Gastrocnemius medialis (tissue), 4 donors: ENCODE results near the gene IFRD2. TPM values are rescaled to one million over a fixed set of nuclear protein-coding genes. Genes with fewer than 3 reads are reported as not detected.

ENCODE experiments used
- ATAC-seq, 2 donors: fragments of 150-250 bp; one replicate each; pipeline ENCODE4 v1.9.1; 2016
- DNase-seq, 2 donors: peaks; one replicate each; pipeline ENCODE4 v3.0.0-alpha.2; 2019
- H3K27ac ChIP-seq, 4 donors: fragments of 200-600 bp; sonication (generic); 1 replicate in 1 of 4; 2 replicates in 3 of 4; pipeline ENCODE4 v1.5.1; 2016 to 2018; ENCODE audit warnings: mild to moderate bottlenecking in 2 of 4, moderate library complexity in 1 of 4
- H3K27me3 ChIP-seq, 3 donors: fragments of 200-600 bp; sonication (generic) in 2 of 3; 1 replicate in 1 of 3; 2 replicates in 2 of 3; pipeline versions ENCODE4 v1.5.1 to v1.6.0; 2016 to 2019; ENCODE audit warnings: mild to moderate bottlenecking in 1 of 3, moderate library complexity in 1 of 3
- H3K36me3 ChIP-seq, 2 donors: fragments of 200-600 bp; sonication (generic) in 1 of 2; one replicate each; pipeline ENCODE4 v1.5.1; 2017 to 2018
- H3K4me1 ChIP-seq, 2 donors: fragments of 200-600 bp; sonication (generic) in 1 of 2; one replicate each; pipeline ENCODE4 v1.5.1; 2016 to 2017; ENCODE audit warnings: mild to moderate bottlenecking in 2 of 2
- H3K4me3 ChIP-seq, 4 donors: fragments of 200-600 bp; sonication (generic) in 3 of 4; 1 replicate in 1 of 4; 2 replicates in 3 of 4; pipeline ENCODE4 v1.5.1; 2016 to 2019; ENCODE audit warnings: mild to moderate bottlenecking in 2 of 4
- H3K9me3 ChIP-seq, 3 donors: fragments of 200-600 bp; sonication (generic) in 2 of 3; 1 replicate in 1 of 3; 2 replicates in 2 of 3; pipeline ENCODE4 v1.5.1; 2016 to 2019
- CTCF ChIP-seq, 5 experiments: fragments of 450-650 bp in 3 of 5; fragments of 200-600 bp in 2 of 5; sonication (generic) in 2 of 5; IDR thresholded peaks in 4 of 5; conservative IDR thresholded peaks in 1 of 5; 1 replicate in 4 of 5; 2 replicates in 1 of 5; pipeline ENCODE4 v1.5.1; 2016 to 2019; ENCODE audit warnings: antibody characterized with exemption in 5 of 5, mild to moderate bottlenecking in 3 of 5, moderate library complexity in 3 of 5
- POLR2A ChIP-seq, 2 donors: fragments of 450-650 bp; IDR thresholded peaks; one replicate each; pipeline ENCODE4 v1.6.1; 2017; ENCODE audit warnings: antibody characterized with exemption in 2 of 2, mild to moderate bottlenecking in 2 of 2, moderate library complexity in 2 of 2
- in situ Hi-C, 4 donors: fragments of 200-750 bp; cut with MboI; loops; one replicate each; pipeline versions ENCODE4 v1.15.0 to v1.8.0; 2017; ENCODE audit warnings: low sequenced_read_pairs in 4 of 4
- intact Hi-C: fragments of 100-400 bp; cut with DNase I; formaldehyde crosslinking; loops from one replicate; pipeline ENCODE4 v1.15.1; 2023; ENCODE audit warnings: low total_unique reads
- total RNA-seq, 4 donors: library from RNA; depleted of rRNA; stranded (reverse); fragments of >200 nt; gene quantifications; one replicate each; pipeline versions ENCODE4 v1.1.0 to v1.2.3, GENCODE V29; 2016

The IFRD2 gene
- total RNA-seq, 4 donors from 2014 or later = 111 to 145 (median 127) TPM

- DNase-seq = no peak
- intact Hi-C loops (no loop called here), in situ Hi-C loops (no loop called here)
- no peak for TF ChIP-seq POLR2A (IDR thresholded peaks at IDR 0.05)
- no peak for TF ChIP-seq CTCF (IDR thresholded peaks at IDR 0.05 in 4 of 5, conservative IDR thresholded peaks at IDR 0.05 in 1 of 5)
- Histone ChIP-seq H3K27me3 (no peaks in the 10 kb centered on the region), H3K9me3 (no peaks in the 10 kb centered on the region), H3K4me3 (peak overlapping the region; percentile 72 to 85 (median 79)), H3K4me1 (peaks cover 56 to 57% of the 10 kb centered on the region in 2 donors), H3K36me3 (peaks cover 0 to 33% of the 10 kb centered on the region in 2 donors), H3K27ac (peak overlapping the region; percentile 93 to 96 (median 95))
- no peak for ATAC-seq
These were observed 29.8 kb upstream of the IFRD2 start for GRCh38 chr3:50322115-50322385.

- in situ Hi-C loops (no loop called here), intact Hi-C loops (loop anchor here (1.0 to 2.0 kb wide), 2 partner anchors 16 to 21 kb away; no protein-coding TSS in a partner anchor)
- H3K27ac ChIP-seq = peak overlapping the region; percentile 93 to 96 (median 95)
- H3K27me3 ChIP-seq = no peaks in the 10 kb centered on the region
- no peaks in the 10 kb centered on the region for H3K9me3 ChIP-seq
- H3K4me1 ChIP-seq = peaks cover 54 to 56% of the 10 kb centered on the region in 2 donors
- H3K4me3 ChIP-seq = peak overlapping the region; percentile 72 to 85 (median 79)
- H3K36me3 ChIP-seq = peaks cover 0 to 32% of the 10 kb centered on the region in 2 donors
- peak; percentile 44 to 71 (median 59) for TF ChIP-seq CTCF (IDR thresholded peaks at IDR 0.05 in 4 of 5, conservative IDR thresholded peaks at IDR 0.05 in 1 of 5)
- peak in 1 of 2 donors; percentile 75 for TF ChIP-seq POLR2A (IDR thresholded peaks at IDR 0.05)
- peak; percentile 82 to 88 for DNase-seq
- ATAC-seq = peak; percentile 88
These were observed 29.3 kb upstream of the IFRD2 start for GRCh38 chr3:50321336-50322114.

- peak overlapping the region; percentile 72 to 85 (median 79) for H3K4me3 ChIP-seq
- H3K4me1 ChIP-seq = peaks cover 53 to 55% of the 10 kb centered on the region in 2 donors
- in situ Hi-C loops (no loop called here), intact Hi-C loops (loop anchor here (1.0 to 2.0 kb wide), 2 partner anchors 16 to 20 kb away; no protein-coding TSS in a partner anchor)
- peak; percentile 66 to 71 for DNase-seq
- ATAC-seq = peak; percentile 69 to 76
- H3K27me3 ChIP-seq = no peaks in the 10 kb centered on the region
- peak overlapping the region; percentile 93 to 96 (median 95) for H3K27ac ChIP-seq
- H3K9me3 ChIP-seq = no peaks in the 10 kb centered on the region
- H3K36me3 ChIP-seq = peaks cover 0 to 29% of the 10 kb centered on the region in 2 donors
- TF ChIP-seq CTCF (IDR thresholded peaks at IDR 0.05 in 4 of 5, conservative IDR thresholded peaks at IDR 0.05 in 1 of 5) (no peak), POLR2A (IDR thresholded peaks at IDR 0.05) (peak in 1 of 2 donors; percentile 75)
These were observed 28.7 kb upstream of the IFRD2 start for GRCh38 chr3:50320853-50321335.

GRCh38 chr3:50319894-50320625 is 27.8 kb upstream of the IFRD2 start:
- Histone ChIP-seq H3K27ac (peak overlapping the region; percentile 93 to 96 (median 95)), H3K27me3 (no peaks in the 10 kb centered on the region), H3K4me3 (peak overlapping the region; percentile 72 to 85 (median 79)), H3K9me3 (no peaks in the 10 kb centered on the region), H3K4me1 (peaks cover 53 to 56% of the 10 kb centered on the region in 2 donors), H3K36me3 (peaks cover 0 to 23% of the 10 kb centered on the region in 2 donors)
- in situ Hi-C loops = no loop called here
- intact Hi-C loops = loop anchor here (2.0 kb wide), 1 partner anchor 19 kb away; no protein-coding TSS in a partner anchor
- no peak for TF ChIP-seq CTCF (IDR thresholded peaks at IDR 0.05 in 4 of 5, conservative IDR thresholded peaks at IDR 0.05 in 1 of 5)
- TF ChIP-seq POLR2A (IDR thresholded peaks at IDR 0.05) = no peak
- DNase-seq (no peak), ATAC-seq (no peak)
